Measurements from ENCODE around the gene MAMDC2. TPM values are rescaled to one million over a fixed set of nuclear protein-coding genes. Genes with fewer than 3 reads are reported as not detected.

The MAMDC2 gene
- total RNA-seq, 6 experiments from 2014 or later: 4.0 to 16.6 (median 13.9) TPM

GRCh38 chr9:70020991-70021571, 22.6 kb upstream of the MAMDC2 start:
- Mint-ChIP-seq H3K4me3 (no peak overlapping the region), H3K36me3 (ENCODE audit: low read depth) (peaks cover 19% of the 10 kb centered on the region), H3K4me1 (ENCODE audit: low read depth) (peaks cover 34% of the 10 kb centered on the region), H3K27me3 (ENCODE audit: insufficient read depth) (peaks cover 7% of the 10 kb centered on the region; the same call in 1 of the 2 replicates), H3K27ac (peak overlapping the region; percentile 85), H3K9me3 (peaks cover 16% of the 10 kb centered on the region)
- peak; percentile 94 for DNase-seq
- TF ChIP-seq CTCF (IDR thresholded peaks at IDR 0.05): no peak

GRCh38 chr9:70028287-70028686, 15.4 kb upstream of the MAMDC2 start:
- Mint-ChIP-seq H3K9me3 (peaks cover 24% of the 10 kb centered on the region), H3K4me1 (ENCODE audit: low read depth) (peaks cover 11% of the 10 kb centered on the region), H3K27me3 (ENCODE audit: insufficient read depth) (peaks cover 11% of the 10 kb centered on the region), H3K4me3 (no peak overlapping the region), H3K27ac (no peak overlapping the region), H3K36me3 (ENCODE audit: low read depth) (peaks cover 35% of the 10 kb centered on the region)
- DNase-seq: no peak
- TF ChIP-seq CTCF (IDR thresholded peaks at IDR 0.05): no peak

GRCh38 chr9:70030156-70030555, 13.5 kb upstream of the MAMDC2 start:
- Mint-ChIP-seq H3K9me3 (peaks cover 16% of the 10 kb centered on the region), H3K36me3 (ENCODE audit: low read depth) (peaks cover 25% of the 10 kb centered on the region), H3K4me1 (ENCODE audit: low read depth) (peaks cover 11% of the 10 kb centered on the region), H3K27ac (no peak overlapping the region), H3K4me3 (no peak overlapping the region), H3K27me3 (ENCODE audit: insufficient read depth) (peaks cover 8% of the 10 kb centered on the region)
- TF ChIP-seq CTCF (IDR thresholded peaks at IDR 0.05): no peak
- DNase-seq: no peak

GRCh38 chr9:70031141-70031545, 12.5 kb upstream of the MAMDC2 start:
- no peak for TF ChIP-seq CTCF (IDR thresholded peaks at IDR 0.05)
- Mint-ChIP-seq H3K9me3 (peaks cover 8% of the 10 kb centered on the region), H3K4me1 (ENCODE audit: low read depth) (peaks cover 11% of the 10 kb centered on the region), H3K27me3 (ENCODE audit: insufficient read depth) (peaks cover 4% of the 10 kb centered on the region), H3K27ac (no peak overlapping the region; the same call in 1 of the 2 replicates), H3K36me3 (ENCODE audit: low read depth) (peaks cover 15% of the 10 kb centered on the region), H3K4me3 (no peak overlapping the region)
- DNase-seq: peak; percentile 69

- Mint-ChIP-seq H3K4me3 (no peak overlapping the region), H3K4me1 (ENCODE audit: low read depth) (peaks cover 30% of the 10 kb centered on the region), H3K27me3 (ENCODE audit: insufficient read depth) (peaks cover under 1% of the 10 kb centered on the region), H3K36me3 (ENCODE audit: low read depth) (peaks cover 21% of the 10 kb centered on the region), H3K9me3 (peaks cover 13% of the 10 kb centered on the region), H3K27ac (no peak overlapping the region)
- no peak for TF ChIP-seq CTCF (IDR thresholded peaks at IDR 0.05)
- DNase-seq: no peak
These were observed 9.4 kb upstream of the MAMDC2 start for GRCh38 chr9:70034271-70034711.
